ENCODE results near the gene IL18BP.

- TF ChIP-seq CTCF (IDR thresholded peaks at IDR 0.05) (no peak), POLR2AphosphoS5 (IDR thresholded peaks at IDR 0.05; ENCODE audit: low read depth, low read length) (0 out of 2 replicates have a peak, but pooled peaks have one; percentile 1)
Measured at GRCh38 chr11:72002841-72003775, 4.4 kb downstream of the IL18BP start.
